ENCODE measurements around the gene WSCD2.

DNA sequence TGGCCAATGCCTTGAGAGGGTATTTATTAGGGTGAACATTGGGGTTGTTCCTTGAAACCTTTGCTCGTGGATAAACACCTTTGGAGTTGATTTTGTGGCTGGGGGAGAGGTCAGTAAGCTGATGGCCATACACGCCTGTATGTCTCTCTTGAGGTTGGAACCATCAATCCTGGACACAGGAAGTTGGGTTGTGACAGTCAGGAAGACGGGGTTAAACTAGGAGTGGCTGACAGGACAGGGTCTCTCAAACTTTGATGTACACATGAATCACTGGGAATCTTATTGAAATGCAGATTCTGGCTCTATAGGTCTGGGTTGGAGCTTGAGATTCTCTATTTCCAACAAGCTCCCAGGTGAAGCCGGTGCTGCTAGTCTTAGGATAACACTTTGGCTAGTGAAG lies 12.8 kb upstream of the WSCD2 start:
- TF ChIP-seq, protein P1, sequence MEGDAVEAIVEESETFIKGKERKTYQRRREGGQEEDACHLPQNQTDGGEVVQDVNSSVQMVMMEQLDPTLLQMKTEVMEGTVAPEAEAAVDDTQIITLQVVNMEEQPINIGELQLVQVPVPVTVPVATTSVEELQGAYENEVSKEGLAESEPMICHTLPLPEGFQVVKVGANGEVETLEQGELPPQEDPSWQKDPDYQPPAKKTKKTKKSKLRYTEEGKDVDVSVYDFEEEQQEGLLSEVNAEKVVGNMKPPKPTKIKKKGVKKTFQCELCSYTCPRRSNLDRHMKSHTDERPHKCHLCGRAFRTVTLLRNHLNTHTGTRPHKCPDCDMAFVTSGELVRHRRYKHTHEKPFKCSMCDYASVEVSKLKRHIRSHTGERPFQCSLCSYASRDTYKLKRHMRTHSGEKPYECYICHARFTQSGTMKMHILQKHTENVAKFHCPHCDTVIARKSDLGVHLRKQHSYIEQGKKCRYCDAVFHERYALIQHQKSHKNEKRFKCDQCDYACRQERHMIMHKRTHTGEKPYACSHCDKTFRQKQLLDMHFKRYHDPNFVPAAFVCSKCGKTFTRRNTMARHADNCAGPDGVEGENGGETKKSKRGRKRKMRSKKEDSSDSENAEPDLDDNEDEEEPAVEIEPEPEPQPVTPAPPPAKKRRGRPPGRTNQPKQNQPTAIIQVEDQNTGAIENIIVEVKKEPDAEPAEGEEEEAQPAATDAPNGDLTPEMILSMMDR (IDR thresholded peaks at IDR 0.05), result no peak
- TF ChIP-seq POLR2A (IDR thresholded peaks at IDR 0.05), result no peak

Measured in body of pancreas (tissue), 4 donors.